SKM-1 treated with dmso at 0.1 percent for 144 hours (cell line): ENCODE data around the gene CKMT1A.
"Not testable (repeated sequence)": the region's sequence is repeated elsewhere in the genome, so short reads cannot be mapped to it uniquely, and the experiment has no call there.

Experiments used
- DNase-seq: peaks from one replicate; lab custom pipeline; 2025; ENCODE audit not compliant: unreplicated experiment; lab: John Stamatoyannopoulos, UW

CKMT1A gene

DNA sequence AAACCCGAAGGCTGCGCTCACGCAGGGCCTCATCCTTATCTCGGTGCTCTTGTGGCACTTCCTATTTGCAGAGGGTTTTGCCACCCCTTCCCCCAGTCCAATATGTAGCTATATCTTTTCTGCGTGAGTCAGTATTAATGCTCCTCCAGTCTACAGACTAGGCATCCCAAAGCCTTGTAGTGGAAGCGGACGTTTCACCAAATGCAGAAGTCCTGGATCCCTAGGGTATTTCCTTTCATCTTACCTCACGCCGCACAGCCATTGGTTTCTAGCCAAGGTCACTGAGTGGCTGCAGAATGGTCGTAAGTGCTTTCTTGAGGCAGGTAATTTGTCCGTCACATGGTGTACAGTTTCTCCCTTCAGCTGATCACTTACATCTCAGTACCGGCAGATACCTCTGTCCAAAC, 53.2 kb downstream of the CKMT1A start:
- DNase-seq, result not testable (repeated sequence)

GRCh38 chr15:43748376-43748775, 54.7 kb downstream of the CKMT1A start:
- DNase-seq, result no peak
